ENCODE data around the gene SDK2. TPM values are rescaled to one million over a fixed set of nuclear protein-coding genes. Genes with fewer than 3 reads are reported as not detected.

SDK2 gene
- total RNA-seq, 4 donors from 2014 or later = 1.4 to 6.8 (median 3.3) TPM

GRCh38 chr17:73658821-73659515, 14.7 kb upstream of the SDK2 start:
- peaks cover 5% of the 10 kb centered on the region for H3K4me1 ChIP-seq
- DNase-seq (ENCODE audit: low spot score in 2 of 2) = no peak
- H3K36me3 ChIP-seq = no peaks in the 10 kb centered on the region
- no peaks in the 10 kb centered on the region for H3K9me3 ChIP-seq
- H3K4me3 ChIP-seq = no peak overlapping the region
- WGBS = 86% methylated on average over 10 of the region's 12 CpGs
- H3K27me3 ChIP-seq = peaks cover 10% of the 10 kb centered on the region
- H3K27ac ChIP-seq = no peak overlapping the region
- TF ChIP-seq, protein P1, sequence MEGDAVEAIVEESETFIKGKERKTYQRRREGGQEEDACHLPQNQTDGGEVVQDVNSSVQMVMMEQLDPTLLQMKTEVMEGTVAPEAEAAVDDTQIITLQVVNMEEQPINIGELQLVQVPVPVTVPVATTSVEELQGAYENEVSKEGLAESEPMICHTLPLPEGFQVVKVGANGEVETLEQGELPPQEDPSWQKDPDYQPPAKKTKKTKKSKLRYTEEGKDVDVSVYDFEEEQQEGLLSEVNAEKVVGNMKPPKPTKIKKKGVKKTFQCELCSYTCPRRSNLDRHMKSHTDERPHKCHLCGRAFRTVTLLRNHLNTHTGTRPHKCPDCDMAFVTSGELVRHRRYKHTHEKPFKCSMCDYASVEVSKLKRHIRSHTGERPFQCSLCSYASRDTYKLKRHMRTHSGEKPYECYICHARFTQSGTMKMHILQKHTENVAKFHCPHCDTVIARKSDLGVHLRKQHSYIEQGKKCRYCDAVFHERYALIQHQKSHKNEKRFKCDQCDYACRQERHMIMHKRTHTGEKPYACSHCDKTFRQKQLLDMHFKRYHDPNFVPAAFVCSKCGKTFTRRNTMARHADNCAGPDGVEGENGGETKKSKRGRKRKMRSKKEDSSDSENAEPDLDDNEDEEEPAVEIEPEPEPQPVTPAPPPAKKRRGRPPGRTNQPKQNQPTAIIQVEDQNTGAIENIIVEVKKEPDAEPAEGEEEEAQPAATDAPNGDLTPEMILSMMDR (IDR thresholded peaks at IDR 0.05) = no peak
- TF ChIP-seq EP300 (IDR thresholded peaks at IDR 0.05) = no peak
- TF ChIP-seq POLR2AphosphoS5 (IDR thresholded peaks at IDR 0.05) = no peak
- TF ChIP-seq POLR2A (IDR thresholded peaks at IDR 0.05) = no peak

DNA sequence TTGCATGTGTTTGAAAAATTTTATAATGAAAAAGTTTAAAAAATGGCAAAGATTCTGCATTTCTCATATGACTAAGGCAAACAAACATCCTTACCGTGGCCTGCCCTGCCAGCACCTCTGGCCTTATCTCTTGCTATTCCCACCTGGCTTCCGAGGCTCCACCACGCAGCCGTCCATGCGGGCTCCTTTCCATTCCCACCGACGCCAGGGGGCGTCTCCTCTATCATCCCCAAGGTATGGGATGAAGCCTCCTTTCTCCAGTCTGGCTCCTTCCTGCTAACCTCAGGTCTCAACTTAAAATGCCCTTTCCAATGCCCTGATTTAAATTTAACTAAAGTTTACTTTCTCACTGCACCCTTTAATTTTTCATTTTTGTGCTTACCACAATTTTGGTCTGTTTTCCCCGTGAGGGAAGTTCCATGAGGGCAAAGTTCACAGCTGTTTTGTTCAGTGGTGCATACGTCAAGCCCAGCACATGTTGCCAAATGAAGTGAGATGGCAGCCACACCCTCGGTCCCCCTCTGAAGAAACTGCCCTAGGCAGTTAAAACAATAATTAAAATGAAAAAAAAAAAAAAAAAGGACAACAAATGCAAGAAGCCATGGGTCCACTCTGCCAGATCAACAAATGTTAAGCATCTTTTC, 13.3 kb upstream of the SDK2 start:
- Histone ChIP-seq H3K9me3 (no peaks in the 10 kb centered on the region), H3K4me1 (peaks cover 5% of the 10 kb centered on the region), H3K27ac (no peak overlapping the region), H3K4me3 (no peak overlapping the region), H3K27me3 (peaks cover 7% of the 10 kb centered on the region), H3K36me3 (no peaks in the 10 kb centered on the region)
- TF ChIP-seq, protein P1 (IDR thresholded peaks at IDR 0.05) = peak in 1 of 2 donors; percentile 21
- no peak for TF ChIP-seq EP300 (IDR thresholded peaks at IDR 0.05)
- 12% methylated on average over 11 of the region's 11 CpGs for WGBS
- no peak for DNase-seq (ENCODE audit: low spot score in 2 of 2)

GRCh38 chr17:73654241-73654640, 10.0 kb upstream of the SDK2 start:
- Histone ChIP-seq H3K36me3 (no peaks in the 10 kb centered on the region), H3K9me3 (no peaks in the 10 kb centered on the region), H3K27me3 (peaks cover 10% of the 10 kb centered on the region), H3K4me3 (no peak overlapping the region), H3K4me1 (peaks cover 5% of the 10 kb centered on the region), H3K27ac (no peak overlapping the region)
- no peak for DNase-seq (ENCODE audit: low spot score in 2 of 2)
- TF ChIP-seq POLR2AphosphoS5 (IDR thresholded peaks at IDR 0.05) = no peak
- TF ChIP-seq, protein P1 (IDR thresholded peaks at IDR 0.05) = no peak
- TF ChIP-seq EP300 (IDR thresholded peaks at IDR 0.05) = no peak
- TF ChIP-seq POLR2A (IDR thresholded peaks at IDR 0.05) = no peak
- 92% methylated on average over 5 of the region's 5 CpGs for WGBS

DNA sequence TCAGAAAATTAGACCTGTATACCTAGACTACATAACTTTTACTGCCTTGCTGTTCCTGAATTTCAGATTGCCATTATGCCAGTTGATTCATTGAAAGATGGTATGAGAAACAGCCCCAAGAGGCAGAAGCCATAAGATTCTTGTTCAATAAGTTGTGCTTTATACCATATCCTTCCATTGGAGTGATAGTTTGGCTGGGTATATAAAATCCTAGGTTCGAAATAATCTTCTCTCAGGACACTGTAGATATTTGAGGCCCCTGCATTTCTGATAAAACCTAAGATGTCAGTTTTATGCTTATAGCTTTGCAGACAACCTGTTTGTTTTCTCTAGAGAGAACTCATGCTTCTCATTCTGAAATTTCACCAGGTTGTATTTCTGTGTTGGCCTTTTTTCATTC, 9.6 kb upstream of the SDK2 start:
- no peak overlapping the region for H3K4me3 ChIP-seq
- H3K36me3 ChIP-seq = no peaks in the 10 kb centered on the region
- no peak overlapping the region for H3K27ac ChIP-seq
- H3K9me3 ChIP-seq = no peaks in the 10 kb centered on the region
- DNase-seq (ENCODE audit: low spot score in 2 of 2) = no peak
- H3K27me3 ChIP-seq = peaks cover 10% of the 10 kb centered on the region
- H3K4me1 ChIP-seq = peaks cover 5% of the 10 kb centered on the region
- 92% methylated on average over 1 of the region's 1 CpG for WGBS
- TF ChIP-seq EP300 (IDR thresholded peaks at IDR 0.05) (no peak), POLR2AphosphoS5 (IDR thresholded peaks at IDR 0.05) (no peak), POLR2A (IDR thresholded peaks at IDR 0.05) (no peak)
- TF ChIP-seq, protein P1 (IDR thresholded peaks at IDR 0.05) = no peak

DNA sequence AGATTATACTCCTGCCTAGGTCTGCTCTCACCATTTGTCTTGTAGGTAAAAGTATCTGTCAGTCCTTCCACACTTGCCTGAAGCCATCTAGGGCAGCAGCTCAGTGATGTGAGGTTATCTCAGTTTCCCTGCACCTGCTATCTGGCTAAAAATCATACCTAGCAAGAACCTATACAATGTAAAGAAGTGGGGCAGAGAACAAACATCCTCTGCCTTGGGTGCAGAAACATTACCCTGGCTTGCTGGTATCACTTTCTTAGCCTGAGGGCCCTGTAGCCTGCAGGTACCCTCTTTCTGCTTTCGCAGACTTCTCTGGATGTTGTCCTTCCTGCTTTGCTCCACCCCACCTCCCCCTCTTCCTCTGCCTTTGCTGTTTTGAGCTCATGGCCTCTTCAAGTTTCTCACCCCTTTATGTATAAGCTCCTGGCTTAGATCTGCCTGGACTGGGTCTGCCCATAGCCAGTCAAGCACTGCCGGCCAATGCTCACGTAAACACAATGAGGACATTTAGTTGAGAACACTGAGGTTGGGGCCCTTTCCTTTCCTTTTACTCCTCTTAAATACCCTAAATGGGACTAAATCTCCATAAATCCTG, 8.7 kb upstream of the SDK2 start:
- Histone ChIP-seq H3K27me3 (peaks cover 17% of the 10 kb centered on the region), H3K4me1 (peaks cover 5% of the 10 kb centered on the region), H3K27ac (no peak overlapping the region), H3K9me3 (no peaks in the 10 kb centered on the region), H3K4me3 (no peak overlapping the region), H3K36me3 (no peaks in the 10 kb centered on the region)
- 91% methylated on average over 3 of the region's 3 CpGs for WGBS
- DNase-seq (ENCODE audit: low spot score in 2 of 2) = no peak
- TF ChIP-seq EP300 (IDR thresholded peaks at IDR 0.05) = no peak
- TF ChIP-seq POLR2A (IDR thresholded peaks at IDR 0.05) = no peak
- TF ChIP-seq POLR2AphosphoS5 (IDR thresholded peaks at IDR 0.05) = no peak
